Upper lobe of left lung (tissue), 6 donors: ENCODE measurements around the gene VIPAS39. TPM values are rescaled to one million over a fixed set of nuclear protein-coding genes. Genes with fewer than 3 reads are reported as not detected.

ENCODE experiments used
- small RNA-seq, 4 donors: library from RNA; depleted of rRNA; stranded (forward); fragments of <200 nt; gene quantifications; one replicate each; pipeline ENCODE3, GENCODE V24; 2016
- total RNA-seq, 6 donors: library from RNA; depleted of rRNA in 4 of 6; stranded (reverse); fragments of >200 nt in 4 of 6; gene quantifications; one replicate each; pipeline versions ENCODE4 v1.1.0 to v1.2.1, GENCODE V29; 2016 to 2021
- donor health status: DM: no; HTN: no; CAD: no; lungs with moderate emphysema.
- donor health status: DM: no; HTN: yes; CAD: no; lungs with severe emphysema.

The VIPAS39 gene
- total RNA-seq, 6 donors from 2014 or later = 7.1 to 19.2 (median 16.8) TPM

Small RNAs within 50 kb of the gene (small RNA-seq; reads per million reads assigned to genes)
- gene RF00404 = 0 reads per million in 4 donors

Other genes starting within 250 kb of the VIPAS39 start
- gene NGB, start 186.4 kb downstream of the VIPAS39 start, total RNA-seq = under 1 TPM in 1 of 6 donors, not detected in 5; 0.30 TPM
- gene POMT2, start 136.7 kb downstream of the VIPAS39 start, total RNA-seq = 10 to 100 TPM; 14.6 to 36.7 (median 25.4) TPM
- gene GSTZ1, start 136.6 kb downstream of the VIPAS39 start, total RNA-seq = 10 to 100 TPM; 12.4 to 35.6 (median 19.0) TPM
- 10 to 100 TPM in 4 of 6 donors, 1 to 10 TPM in 2; 7.8 to 20.6 (median 11.2) TPM for gene TMED8, start 80.5 kb downstream of the VIPAS39 start, total RNA-seq
- 1 to 10 TPM in 4 of 6 donors, under 1 TPM in 2; 0.67 to 8.8 (median 1.5) TPM for gene SAMD15, start 80.2 kb downstream of the VIPAS39 start, total RNA-seq
- gene NOXRED1, start 34.1 kb downstream of the VIPAS39 start, total RNA-seq = under 1 TPM in 4 of 6 donors, not detected in 2; 0.30 to 0.40 (median 0.31) TPM
- 100 to 1,000 TPM in 1 of 6 donors, 10 to 100 TPM in 5; 41.9 to 110 (median 93.3) TPM for gene AHSA1, start 492 bp upstream of the VIPAS39 start, total RNA-seq
- gene ISM2, start 41.2 kb upstream of the VIPAS39 start, total RNA-seq = not detected
- gene SPTLC2, start 159.0 kb upstream of the VIPAS39 start, total RNA-seq = 10 to 100 TPM; 28.0 to 72.3 (median 37.7) TPM